Activated T-cell treated with anti-CD3 and anti-CD28 coated beads, Interleukin-2, amount 50 U/mL, for 72 hours (primary cell): Measurements from ENCODE around the gene C16orf90. TPM values are rescaled to one million over a fixed set of nuclear protein-coding genes. Genes with fewer than 3 reads are reported as not detected.
A peak's percentile ranks its signal among the peaks of the same experiment; 100 is the strongest.
"Not testable (repeated sequence)": the region's sequence is repeated elsewhere in the genome, so short reads cannot be mapped to it uniquely, and the experiment has no call there.

Experiments
- ATAC-seq, 2 donors: fragments of 150-1000 bp; cut with Tn5 transposase; replicated peaks in 1 of 2; 2 replicates each; pipeline ENCODE4 v1.10.0; 2021; ENCODE audit warnings: moderate library complexity in 2 of 2, mild to moderate bottlenecking in 1 of 2
- DNase-seq, 2 donors: peaks; one replicate each; pipeline ENCODE4 v3.0.0; 2021 to 2022; ENCODE audit warnings: mixed read lengths in 1 of 2
- H3K27ac Mint-ChIP-seq: one replicate; pipeline ENCODE4 v1.8.0; 2022; ENCODE audit warnings: mild to moderate bottlenecking, moderate library complexity, mixed read lengths
- H3K27me3 Mint-ChIP-seq: one replicate; pipeline ENCODE4 v1.8.0; 2022; ENCODE audit warnings: low read depth, mixed read lengths
- H3K36me3 Mint-ChIP-seq, 2 donors: one replicate each; pipeline ENCODE4 v1.8.0; 2022; ENCODE audit warnings: mixed read lengths in 2 of 2, mild to moderate bottlenecking in 1 of 2; ENCODE audit not compliant: insufficient read depth in 2 of 2
- H3K4me1 Mint-ChIP-seq: one replicate; pipeline ENCODE4 v1.8.0; 2022; ENCODE audit warnings: low read depth, mixed read lengths
- H3K4me3 Mint-ChIP-seq, 2 donors: one replicate each; pipeline ENCODE4 v1.8.0; 2022; ENCODE audit warnings: mild to moderate bottlenecking in 2 of 2, mixed read lengths in 2 of 2, moderate library complexity in 2 of 2
- H3K9me3 Mint-ChIP-seq, 2 donors: one replicate each; pipeline ENCODE4 v1.8.0; 2022; ENCODE audit warnings: mixed read lengths in 2 of 2
- total RNA-seq, 2 donors: library from RNA; stranded (reverse); gene quantifications; one replicate each; pipeline ENCODE4 v1.2.3, GENCODE V29; 2022

C16orf90 gene
- total RNA-seq, 2 donors from 2014 or later: not detected

GRCh38 chr16:3474870-3475269 is 20.4 kb downstream of the C16orf90 start:
- Mint-ChIP-seq H3K36me3 (peaks cover 4 to 12% of the 10 kb centered on the region in 2 donors), H3K27ac (peak overlapping the region; percentile 57)

GRCh38 chr16:3474136-3474779 is 21.0 kb downstream of the C16orf90 start:
- Mint-ChIP-seq H3K27me3 (no peaks in the 10 kb centered on the region), H3K9me3 (no peaks in the 10 kb centered on the region), H3K27ac (peak overlapping the region; percentile 57), H3K36me3 (peaks cover 4 to 8% of the 10 kb centered on the region in 2 donors), H3K4me3 (no peak overlapping the region), H3K4me1 (peaks cover 30% of the 10 kb centered on the region)
- no peak for DNase-seq
- ATAC-seq: no peak

More at GRCh38 chr16:3474870-3475269, 20.4 kb downstream of the C16orf90 start:
- not testable (repeated sequence) for H3K27me3 Mint-ChIP-seq, ATAC-seq, H3K4me3 Mint-ChIP-seq, DNase-seq, H3K9me3 Mint-ChIP-seq
- peaks cover 26% of the 10 kb centered on the region for H3K4me1 Mint-ChIP-seq

DNA sequence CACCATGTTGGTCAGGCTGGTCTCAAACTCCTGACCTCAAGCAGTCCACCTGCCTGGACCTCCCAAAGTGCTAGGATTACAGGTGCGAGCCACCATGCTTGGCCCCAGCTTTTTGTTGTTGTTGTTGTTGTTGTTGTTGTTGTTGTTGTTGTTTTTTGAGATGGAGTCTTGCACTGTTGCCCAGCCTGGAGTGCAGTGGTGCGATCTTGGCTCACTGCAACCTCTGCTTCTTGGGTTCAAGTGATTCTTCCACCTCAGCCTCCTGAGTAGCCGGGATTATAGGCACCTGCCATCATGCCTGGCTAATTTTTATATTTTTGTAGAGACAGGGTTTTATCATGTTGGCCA is 21.7 kb downstream of the C16orf90 start:
- not testable (repeated sequence) for H3K9me3 Mint-ChIP-seq, H3K27me3 Mint-ChIP-seq, H3K36me3 Mint-ChIP-seq, H3K27ac Mint-ChIP-seq, ATAC-seq, H3K4me3 Mint-ChIP-seq, DNase-seq
- peaks cover 30% of the 10 kb centered on the region for H3K4me1 Mint-ChIP-seq

- peaks cover 34% of the 10 kb centered on the region for H3K4me1 Mint-ChIP-seq
- DNase-seq (peak; percentile 27 to 50), ATAC-seq (peak; percentile 60 to 83)
- H3K36me3 Mint-ChIP-seq: peaks cover 4 to 6% of the 10 kb centered on the region in 2 donors
- H3K27ac Mint-ChIP-seq: peak overlapping the region; percentile 64
- peak overlapping the region in 1 of 2 donors; percentile 75 for H3K4me3 Mint-ChIP-seq
- no peaks in the 10 kb centered on the region for H3K27me3 Mint-ChIP-seq
- H3K9me3 Mint-ChIP-seq: no peaks in the 10 kb centered on the region
These were observed 22.3 kb downstream of the C16orf90 start for GRCh38 chr16:3472878-3473595.

DNA sequence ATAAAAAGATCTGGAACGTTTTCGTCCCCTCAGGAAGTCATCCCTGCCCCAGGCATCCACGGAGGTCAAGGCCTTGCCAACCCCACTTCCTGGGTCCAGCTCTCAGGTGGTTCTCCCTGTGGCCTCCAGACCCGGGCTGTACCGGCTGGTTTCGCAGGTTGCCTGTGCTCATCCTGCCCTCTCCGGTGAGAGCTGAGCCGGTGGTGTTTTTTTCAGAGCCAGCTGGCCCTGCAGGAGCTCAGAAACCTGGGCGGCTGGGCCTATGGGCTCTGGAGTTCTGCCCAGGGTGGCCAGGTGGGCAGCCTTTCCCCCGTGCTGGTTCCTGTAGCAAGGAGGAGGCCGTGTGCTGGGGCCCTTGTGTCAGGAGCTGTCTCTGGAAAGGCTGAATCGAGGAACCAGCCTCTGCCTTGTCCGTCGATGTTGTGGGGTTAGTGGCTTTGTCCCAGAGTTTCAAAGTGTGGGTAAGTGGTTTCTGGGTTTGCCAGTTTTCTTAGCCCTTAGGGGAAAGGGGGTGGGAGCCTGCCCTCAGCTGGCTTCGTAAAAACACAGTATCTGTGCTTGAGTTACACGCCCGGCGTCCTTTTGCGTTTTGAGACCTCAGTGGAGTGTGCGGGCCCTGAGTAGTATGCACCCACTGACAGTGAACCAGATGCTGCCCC is 23.6 kb downstream of the C16orf90 start:
- no peaks in the 10 kb centered on the region for H3K9me3 Mint-ChIP-seq

GRCh38 chr16:3470723-3471122 is 24.6 kb downstream of the C16orf90 start:
- Mint-ChIP-seq H3K27ac (no peak overlapping the region), H3K36me3 (peaks cover 4 to 8% of the 10 kb centered on the region in 2 donors), H3K9me3 (no peaks in the 10 kb centered on the region), H3K4me3 (no peak overlapping the region), H3K27me3 (no peaks in the 10 kb centered on the region), H3K4me1 (peaks cover 52% of the 10 kb centered on the region)
- DNase-seq (no peak), ATAC-seq (no peak)

More for the DNA sequence above, 23.6 kb downstream of the C16orf90 start:
- DNase-seq (no peak), ATAC-seq (no peak)
- H3K27ac Mint-ChIP-seq: no peak overlapping the region
- no peaks in the 10 kb centered on the region for H3K27me3 Mint-ChIP-seq
- no peak overlapping the region for H3K4me3 Mint-ChIP-seq
- peaks cover 4 to 8% of the 10 kb centered on the region in 2 donors for H3K36me3 Mint-ChIP-seq
- H3K4me1 Mint-ChIP-seq: peaks cover 48% of the 10 kb centered on the region

GRCh38 chr16:3469736-3470135 is 25.6 kb downstream of the C16orf90 start:
- DNase-seq (no peak), ATAC-seq (no peak)
- Mint-ChIP-seq H3K27me3 (no peaks in the 10 kb centered on the region), H3K27ac (peak overlapping the region; percentile 12), H3K36me3 (peaks cover 4 to 8% of the 10 kb centered on the region in 2 donors), H3K9me3 (no peaks in the 10 kb centered on the region), H3K4me3 (no peak overlapping the region), H3K4me1 (peaks cover 46% of the 10 kb centered on the region)

- peaks cover 55% of the 10 kb centered on the region for H3K4me1 Mint-ChIP-seq
- H3K9me3 Mint-ChIP-seq: no peaks in the 10 kb centered on the region
- peaks cover 4 to 8% of the 10 kb centered on the region in 2 donors for H3K36me3 Mint-ChIP-seq
- no peak for DNase-seq
- no peak for ATAC-seq
- no peak overlapping the region for H3K4me3 Mint-ChIP-seq
- H3K27ac Mint-ChIP-seq: peak overlapping the region; percentile 54
- H3K27me3 Mint-ChIP-seq: no peaks in the 10 kb centered on the region
These were observed 26.8 kb downstream of the C16orf90 start for GRCh38 chr16:3468501-3468900.

- DNase-seq (no peak), ATAC-seq (peak; percentile 24 to 39)
- Mint-ChIP-seq H3K27me3 (no peaks in the 10 kb centered on the region), H3K4me3 (no peak overlapping the region), H3K4me1 (peaks cover 52% of the 10 kb centered on the region), H3K9me3 (no peaks in the 10 kb centered on the region), H3K27ac (peak overlapping the region; percentile 54), H3K36me3 (peaks cover 3 to 5% of the 10 kb centered on the region in 2 donors)
These were observed 27.4 kb downstream of the C16orf90 start for GRCh38 chr16:3467921-3468320.

- Mint-ChIP-seq H3K36me3 (peaks cover 0 to 2% of the 10 kb centered on the region in 2 donors), H3K27me3 (no peaks in the 10 kb centered on the region), H3K4me3 (no peak overlapping the region), H3K9me3 (no peaks in the 10 kb centered on the region), H3K4me1 (peaks cover 50% of the 10 kb centered on the region), H3K27ac (no peak overlapping the region)
- ATAC-seq (no peak), DNase-seq (no peak)
These were observed 28.1 kb downstream of the C16orf90 start for GRCh38 chr16:3467182-3467581.

DNA sequence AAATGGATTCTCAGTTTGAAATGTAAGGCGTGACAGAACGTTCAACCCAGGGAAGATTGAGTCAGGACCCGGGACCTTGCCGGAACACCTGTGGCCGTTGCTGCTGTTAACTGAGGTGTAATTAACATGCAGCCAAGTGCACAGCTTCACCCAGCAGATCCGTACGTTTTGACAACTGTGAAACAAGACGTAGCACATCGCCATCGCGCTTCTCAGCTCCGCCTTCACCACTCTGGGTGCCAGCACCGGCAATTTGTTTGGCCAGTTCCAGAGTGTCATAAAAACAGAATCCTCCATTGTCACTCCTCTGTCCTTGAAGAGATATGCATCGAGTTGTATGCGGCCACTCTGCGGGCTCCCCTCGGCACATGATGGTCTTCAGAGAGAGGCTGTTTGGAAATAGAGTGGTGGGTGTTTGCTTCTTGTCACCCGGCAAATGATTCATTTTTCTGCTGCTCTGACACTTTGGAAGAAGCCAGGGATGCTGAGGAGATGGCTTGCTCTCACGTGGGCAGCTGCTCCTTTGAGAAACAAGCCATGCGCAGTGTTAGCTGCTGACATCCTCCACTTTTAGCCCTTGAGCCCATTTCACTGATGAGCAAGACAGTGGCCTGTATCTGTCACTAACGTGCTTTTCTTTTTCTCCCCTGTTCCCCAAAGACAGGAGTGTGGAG is 29.2 kb downstream of the C16orf90 start:
- no peak overlapping the region for H3K27ac Mint-ChIP-seq
- no peak overlapping the region for H3K4me3 Mint-ChIP-seq
- DNase-seq (no peak), ATAC-seq (no peak)
- H3K36me3 Mint-ChIP-seq: peaks cover 0 to 2% of the 10 kb centered on the region in 2 donors
- no peaks in the 10 kb centered on the region for H3K27me3 Mint-ChIP-seq
- peaks cover 56% of the 10 kb centered on the region for H3K4me1 Mint-ChIP-seq
- H3K9me3 Mint-ChIP-seq: no peaks in the 10 kb centered on the region

- Mint-ChIP-seq H3K27ac (no peak overlapping the region), H3K36me3 (peaks cover 0 to 2% of the 10 kb centered on the region in 2 donors), H3K4me3 (no peak overlapping the region), H3K27me3 (no peaks in the 10 kb centered on the region), H3K9me3 (no peaks in the 10 kb centered on the region), H3K4me1 (peaks cover 63% of the 10 kb centered on the region)
- no peak for DNase-seq
- no peak for ATAC-seq
These were observed 30.0 kb downstream of the C16orf90 start for GRCh38 chr16:3465301-3465700.

GRCh38 chr16:3461151-3461550 is 34.1 kb downstream of the C16orf90 start:
- peaks cover 60% of the 10 kb centered on the region for H3K4me1 Mint-ChIP-seq
- no peaks in the 10 kb centered on the region for H3K27me3 Mint-ChIP-seq
- H3K36me3 Mint-ChIP-seq: peaks cover 0 to 2% of the 10 kb centered on the region in 2 donors
- peak; percentile 59 to 63 for DNase-seq
- ATAC-seq: peak; percentile 8 to 17
- H3K9me3 Mint-ChIP-seq: no peaks in the 10 kb centered on the region
- peak overlapping the region; percentile 80 for H3K27ac Mint-ChIP-seq
- peak overlapping the region; percentile 54 to 90 for H3K4me3 Mint-ChIP-seq
